LNCaP clone FGC (cell line): ENCODE data around the gene SNX9.

ENCODE experiments used
- DNase-seq: peaks from one replicate; pipeline ENCODE4 v3.0.0-alpha.2; 2011; ENCODE audit warnings: low read depth
- H3K4me3 ChIP-seq: 2 replicates; pipeline ENCODE4 v1.5.1; 2011; ENCODE audit warnings: mild to moderate bottlenecking, low read depth, low read length, control low read depth
- CTCF ChIP-seq: IDR thresholded peaks from 2 replicates; pipeline ENCODE4 v1.5.1; 2012; ENCODE audit warnings: mild to moderate bottlenecking; ENCODE audit not compliant: control insufficient read depth, insufficient read depth; ENCODE audit errors: extremely low read depth

The SNX9 gene

GRCh38 chr6:157885876-157886275, 62.8 kb downstream of the SNX9 start:
- DNase-seq, result no peak
- TF ChIP-seq CTCF, result no peak
- no peak overlapping the region for H3K4me3 ChIP-seq

GRCh38 chr6:157887892-157888291, 64.8 kb downstream of the SNX9 start:
- DNase-seq, result no peak
- no peak for TF ChIP-seq CTCF
- no peak overlapping the region for H3K4me3 ChIP-seq

- H3K4me3 ChIP-seq, result no peak overlapping the region
- no peak for DNase-seq
- TF ChIP-seq CTCF, result no peak
Observed at GRCh38 chr6:157891544-157892362, 68.7 kb downstream of the SNX9 start.

GRCh38 chr6:157892363-157892877, 69.4 kb downstream of the SNX9 start:
- no peak for DNase-seq
- TF ChIP-seq CTCF, result no peak
- no peak overlapping the region for H3K4me3 ChIP-seq

GRCh38 chr6:157893238-157893637, 70.2 kb downstream of the SNX9 start:
- TF ChIP-seq CTCF, result no peak
- no peak for DNase-seq

GRCh38 chr6:157895585-157895984, 72.5 kb downstream of the SNX9 start:
- TF ChIP-seq CTCF, result no peak
- DNase-seq, result no peak
- no peak overlapping the region for H3K4me3 ChIP-seq

More at GRCh38 chr6:157893238-157893637, 70.2 kb downstream of the SNX9 start:
- no peak overlapping the region for H3K4me3 ChIP-seq
